PC-3 (cell line): ENCODE data around the gene DTNB. TPM values are rescaled to one million over a fixed set of nuclear protein-coding genes. Genes with fewer than 3 reads are reported as not detected.

ENCODE experiments used
- ATAC-seq: fragments of 200-7000 bp; cut with Tn5 transposase; 2 replicates; pipeline ENCODE4 v1.9.1; 2020; ENCODE audit warnings: mild to moderate bottlenecking, moderate library complexity
- BruUV-seq: library from RNA; stranded (reverse); fragments of 400-500 nt; replicated peaks from 2 replicates; lab custom pipeline; 2021; lab: Mats Ljungman, UMichigan
- CTCF ChIA-PET: fragments of 300-600 bp; sonication (Branson Sonifier 250); formaldehyde crosslinking; loops from one replicate; lab custom pipeline; 2022; ENCODE audit warnings: antibody characterized with exemption; lab: Charles Lee
- POLR2A ChIA-PET: fragments of 300-600 bp; sonication (Branson Sonifier 250); formaldehyde crosslinking; loops from one replicate; lab custom pipeline; 2022; ENCODE audit warnings: antibody characterized with exemption; ENCODE audit not compliant: unreplicated experiment; lab: Charles Lee
- DNase-seq: peaks from one replicate; pipeline ENCODE4 v3.0.0-alpha.2; 2015
- H2AFZ ChIP-seq: fragments of 300-600 bp; sonication (generic); 2 replicates; pipeline ENCODE4 v1.6.0; 2016; ENCODE audit warnings: antibody characterized with exemption, low read length
- H3F3A ChIP-seq: fragments of 300-600 bp; sonication (generic); one replicate; pipeline ENCODE4 v1.6.0; 2017; ENCODE audit warnings: antibody characterized with exemption, low read length, control low read depth, mild to moderate bottlenecking; ENCODE audit not compliant: unreplicated experiment
- H3K27ac ChIP-seq: fragments of 300-600 bp; sonication (generic); 2 replicates; pipeline ENCODE4 v1.5.1; 2016; ENCODE audit warnings: mild to moderate bottlenecking, low read length
- H3K27me3 ChIP-seq: fragments of 300-600 bp; sonication (generic); 2 replicates; pipeline ENCODE4 v1.6.1; 2016; ENCODE audit warnings: low read length, mixed read lengths
- H3K36me3 ChIP-seq: fragments of 300-600 bp; sonication (generic); 2 replicates; pipeline ENCODE4 v1.6.1; 2016; ENCODE audit warnings: low read depth, mixed run types, low read length, mixed read lengths
- H3K4me1 ChIP-seq: fragments of 300-600 bp; sonication (generic); 2 replicates; pipeline ENCODE4 v1.5.1; 2016; ENCODE audit warnings: low read length; ENCODE audit not compliant: insufficient read depth
- H3K4me2 ChIP-seq: fragments of 300-600 bp; sonication (generic); 2 replicates; pipeline ENCODE4 v1.6.0; 2016; ENCODE audit warnings: low read length
- H3K4me3 ChIP-seq: fragments of 300-600 bp; sonication (generic); 2 replicates; pipeline ENCODE4 v1.5.1; 2016; ENCODE audit warnings: mild to moderate bottlenecking, low read length, mixed read lengths
- H3K79me2 ChIP-seq: fragments of 300-600 bp; sonication (generic); 2 replicates; pipeline ENCODE4 v1.6.1; 2017; ENCODE audit warnings: low read length, mixed read lengths
- H3K9ac ChIP-seq: fragments of 300-600 bp; sonication (generic); 2 replicates; pipeline ENCODE4 v1.6.0; 2016; ENCODE audit warnings: mild to moderate bottlenecking, low read length
- H3K9me2 ChIP-seq: fragments of 300-600 bp; sonication (generic); replicated peaks from 2 replicates; pipeline ENCODE4 v1.6.1; 2016; ENCODE audit warnings: mixed run types, low read length, mixed read lengths
- H3K9me3 ChIP-seq: fragments of 300-600 bp; sonication (generic); 2 replicates; pipeline ENCODE4 v1.6.1; 2016; ENCODE audit warnings: low read length, mixed read lengths
- H4K20me1 ChIP-seq: fragments of 300-600 bp; sonication (generic); 2 replicates; pipeline ENCODE4 v1.6.1; 2016; ENCODE audit warnings: low read length, mixed read lengths
- CTCF ChIP-seq: fragments of 300-600 bp; sonication (generic); conservative IDR thresholded peaks from 2 replicates; pipeline ENCODE4 v1.5.1; 2017; ENCODE audit warnings: antibody characterized with exemption, low read depth, mild to moderate bottlenecking, low read length
- EZH2 ChIP-seq: fragments of 300-600 bp; sonication (generic); IDR thresholded peaks from one replicate; pipeline ENCODE4 v1.6.1; 2017; ENCODE audit warnings: antibody characterized with exemption, mild to moderate bottlenecking, low read length; ENCODE audit not compliant: unreplicated experiment
- EZH2phosphoT487 ChIP-seq: fragments of 300-600 bp; sonication (generic); IDR thresholded peaks from 2 replicates; pipeline ENCODE4 v1.6.1; 2018; ENCODE audit warnings: mild to moderate bottlenecking, antibody characterized with exemption, low read length, borderline replicate concordance
- intact Hi-C: fragments of 100-400 bp; cut with micrococcal nuclease; formaldehyde crosslinking; loops from 2 replicates; pipeline ENCODE4 v1.9.0; 2023
- total RNA-seq: library from RNA; depleted of rRNA; stranded (reverse); fragments of >200 nt; gene quantifications from 2 replicates; pipeline ENCODE4 v1.2.3, GENCODE V29; 2014

Gene DTNB
- total RNA-seq, 1 experiment from 2014 or later = 23.1 TPM

- TF ChIP-seq CTCF (no peak; the same call in 1 of the 2 replicates), EZH2 (no peak), EZH2phosphoT487 (no peak)
- no TSS peak for BruUV-seq
- Histone ChIP-seq H3K4me3 (no peak overlapping the region), H3K79me2 (peaks cover 40% of the 10 kb centered on the region), H3K27ac (no peak overlapping the region), H3K4me1 (peaks cover 11% of the 10 kb centered on the region), H3K9me2 (no peaks in the 10 kb centered on the region), H3K36me3 (no peaks in the 10 kb centered on the region), H3K9ac (no peak overlapping the region), H2AFZ (peak overlapping the region; percentile 79; the same call in 1 of the 2 replicates), H3K9me3 (no peaks in the 10 kb centered on the region), H3K4me2 (peak overlapping the region; percentile 83; the same call in 1 of the 2 replicates), H4K20me1 (no peaks in the 10 kb centered on the region), H3K27me3 (no peaks in the 10 kb centered on the region), H3F3A (no peaks in the 10 kb centered on the region)
- ChIA-PET CTCF (interaction anchor here (0.6 to 2.5 kb wide), 14 partner anchors 12 to 1449 kb away, joined by 3 to 77 read pairs (median 4); no protein-coding TSS in a partner anchor), POLR2A (interaction anchor here (1.0 kb wide), 1 partner anchor 34 kb away, joined by 7 read pairs; no protein-coding TSS in a partner anchor)
- DNase-seq (no peak), ATAC-seq (peak; percentile 40)
- intact Hi-C loops = loop anchor here (1.0 kb wide), 1 partner anchor 58 kb away; no protein-coding TSS in a partner anchor
These were observed 8.4 kb downstream of the DTNB start for GRCh38 chr2:25664965-25665307.

- Histone ChIP-seq H3K9me2 (no peaks in the 10 kb centered on the region), H3K9me3 (no peaks in the 10 kb centered on the region), H3K4me1 (peaks cover 11% of the 10 kb centered on the region), H3K4me2 (peak overlapping the region; percentile 83), H3F3A (no peaks in the 10 kb centered on the region), H2AFZ (peak overlapping the region; percentile 79), H3K4me3 (peak overlapping the region; percentile 56), H4K20me1 (no peaks in the 10 kb centered on the region), H3K27me3 (no peaks in the 10 kb centered on the region), H3K36me3 (no peaks in the 10 kb centered on the region), H3K9ac (no peak overlapping the region), H3K79me2 (peaks cover 37% of the 10 kb centered on the region), H3K27ac (peak overlapping the region; percentile 12; the same call in 1 of the 2 replicates)
- DNase-seq = peak; percentile 80
- intact Hi-C loops = loop anchor here (1.0 kb wide), 1 partner anchor 57 kb away; no protein-coding TSS in a partner anchor
- BruUV-seq = no TSS peak
- peak; percentile 98 for ATAC-seq
- ChIA-PET CTCF (interaction anchor here (0.6 to 2.5 kb wide), 15 partner anchors 12 to 1448 kb away, joined by 3 to 77 read pairs (median 4); no protein-coding TSS in a partner anchor), POLR2A (interaction anchor here (1.0 kb wide), 1 partner anchor 34 kb away, joined by 7 read pairs; no protein-coding TSS in a partner anchor)
- TF ChIP-seq EZH2 (no peak), EZH2phosphoT487 (no peak), CTCF (peak; percentile 95)
These were observed 9.0 kb downstream of the DTNB start for GRCh38 chr2:25664183-25664964.
